HCT116 (cell line): ENCODE measurements around the gene TSPAN2.

Source experiments
- CEBPB ChIP-seq: IDR thresholded peaks from 2 replicates; pipeline ENCODE4 v1.6.1; 2012; ENCODE audit warnings: low read depth
- EZH2 ChIP-seq: fragments of 200-600 bp; sonication (generic); IDR thresholded peaks from 2 replicates; pipeline ENCODE4 v1.6.1; 2017; ENCODE audit warnings: antibody characterized with exemption, mixed run types
- EZH2phosphoT487 ChIP-seq: fragments of 200-600 bp; IDR thresholded peaks from 2 replicates; pipeline ENCODE4 v1.6.1; 2018; ENCODE audit warnings: antibody characterized with exemption, borderline replicate concordance
- POLR2A ChIP-seq: IDR thresholded peaks from 2 replicates; pipeline ENCODE4 v1.7.0; 2011; ENCODE audit warnings: borderline replicate concordance; ENCODE audit not compliant: insufficient read depth, insufficient read length; ENCODE audit errors: extremely low read depth
- POLR2AphosphoS5 ChIP-seq: IDR thresholded peaks from 2 replicates; pipeline ENCODE4 v1.6.1; 2011; ENCODE audit warnings: mild to moderate bottlenecking, low read depth, low read length, moderate library complexity
- RAD21 ChIP-seq: IDR thresholded peaks from 2 replicates; pipeline ENCODE4 v1.6.1; 2012; ENCODE audit warnings: low read depth, mild to moderate bottlenecking
- SIN3A ChIP-seq: IDR thresholded peaks from 2 replicates; pipeline ENCODE4 v1.6.1; 2012; ENCODE audit warnings: low read depth
- TCF7L2 ChIP-seq: IDR thresholded peaks from 2 replicates; pipeline ENCODE4 v1.7.0; 2011; ENCODE audit warnings: borderline replicate concordance, inconsistent platforms; ENCODE audit not compliant: insufficient read depth, insufficient read length; ENCODE audit errors: extremely low read depth
- YY1 ChIP-seq: IDR thresholded peaks from 2 replicates; pipeline ENCODE4 v1.6.1; 2011; ENCODE audit warnings: low read length, low read depth, moderate library complexity, mild to moderate bottlenecking; ENCODE audit not compliant: insufficient replicate concordance; ENCODE audit errors: extremely low read depth
- TF ChIP-seq, protein P1 (sequence below), 3 experiments: fragments of 200-600 bp in 1 of 3; sonication (generic) in 1 of 3; IDR thresholded peaks in 2 of 3; conservative IDR thresholded peaks in 1 of 3; 2 replicates each; pipeline ENCODE4 v1.5.1; 2012 to 2017; ENCODE audit warnings: low read depth in 2 of 3, low read length in 2 of 3, antibody characterized with exemption in 1 of 3, borderline replicate concordance in 1 of 3, control low read depth in 1 of 3, mild to moderate bottlenecking in 1 of 3, mixed read lengths in 1 of 3, mixed run types in 1 of 3, moderate library complexity in 1 of 3; ENCODE audit not compliant: insufficient read depth in 1 of 3
- TF ChIP-seq, protein P2 (sequence below): IDR thresholded peaks from 2 replicates; pipeline ENCODE4 v1.6.1; 2012
- TF ChIP-seq, protein P3 (sequence below): IDR thresholded peaks from 2 replicates; pipeline ENCODE4 v1.6.1; 2011; ENCODE audit warnings: mild to moderate bottlenecking, low read length, moderate library complexity; ENCODE audit not compliant: insufficient replicate concordance; ENCODE audit errors: extremely low read depth
- TF ChIP-seq, protein P4 (sequence below): IDR thresholded peaks from 2 replicates; pipeline ENCODE4 v1.6.1; 2012

DNA sequence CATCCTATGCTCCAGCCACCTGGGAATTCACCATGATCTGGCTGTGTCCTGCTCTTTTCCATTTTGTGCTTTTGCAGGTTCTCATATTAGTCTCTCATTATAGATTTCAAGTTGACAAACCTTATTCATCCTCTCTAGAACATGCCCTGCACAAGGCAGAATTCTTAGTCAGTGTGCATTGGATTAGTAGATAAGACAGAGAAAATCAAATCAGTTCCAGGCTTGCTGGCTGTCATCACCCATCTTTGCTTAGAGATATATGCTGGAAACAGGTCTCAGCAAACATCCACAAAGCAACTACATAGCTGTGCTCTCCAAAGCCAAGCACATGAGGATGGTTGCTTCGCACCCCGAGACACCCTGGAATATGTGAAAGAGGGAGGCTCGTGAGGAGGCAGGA lies 24.8 kb downstream of the TSPAN2 start:
- TF ChIP-seq, protein P1, sequence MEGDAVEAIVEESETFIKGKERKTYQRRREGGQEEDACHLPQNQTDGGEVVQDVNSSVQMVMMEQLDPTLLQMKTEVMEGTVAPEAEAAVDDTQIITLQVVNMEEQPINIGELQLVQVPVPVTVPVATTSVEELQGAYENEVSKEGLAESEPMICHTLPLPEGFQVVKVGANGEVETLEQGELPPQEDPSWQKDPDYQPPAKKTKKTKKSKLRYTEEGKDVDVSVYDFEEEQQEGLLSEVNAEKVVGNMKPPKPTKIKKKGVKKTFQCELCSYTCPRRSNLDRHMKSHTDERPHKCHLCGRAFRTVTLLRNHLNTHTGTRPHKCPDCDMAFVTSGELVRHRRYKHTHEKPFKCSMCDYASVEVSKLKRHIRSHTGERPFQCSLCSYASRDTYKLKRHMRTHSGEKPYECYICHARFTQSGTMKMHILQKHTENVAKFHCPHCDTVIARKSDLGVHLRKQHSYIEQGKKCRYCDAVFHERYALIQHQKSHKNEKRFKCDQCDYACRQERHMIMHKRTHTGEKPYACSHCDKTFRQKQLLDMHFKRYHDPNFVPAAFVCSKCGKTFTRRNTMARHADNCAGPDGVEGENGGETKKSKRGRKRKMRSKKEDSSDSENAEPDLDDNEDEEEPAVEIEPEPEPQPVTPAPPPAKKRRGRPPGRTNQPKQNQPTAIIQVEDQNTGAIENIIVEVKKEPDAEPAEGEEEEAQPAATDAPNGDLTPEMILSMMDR (IDR thresholded peaks at IDR 0.05 in 2 of 3, conservative IDR thresholded peaks at IDR 0.05 in 1 of 3; ENCODE audit: borderline replicate concordance in 1 of 3, insufficient read depth in 1 of 3, low read depth in 2 of 3, low read length in 2 of 3): no peak
- TF ChIP-seq SIN3A (no peak), POLR2AphosphoS5 (no peak), CEBPB (no peak), RAD21 (no peak), YY1 (no peak), POLR2A (no peak), EZH2phosphoT487 (no peak), TCF7L2 (no peak), EZH2 (no peak)
- TF ChIP-seq, protein P2, sequence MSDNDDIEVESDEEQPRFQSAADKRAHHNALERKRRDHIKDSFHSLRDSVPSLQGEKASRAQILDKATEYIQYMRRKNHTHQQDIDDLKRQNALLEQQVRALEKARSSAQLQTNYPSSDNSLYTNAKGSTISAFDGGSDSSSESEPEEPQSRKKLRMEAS: no peak
- TF ChIP-seq, protein P3, sequence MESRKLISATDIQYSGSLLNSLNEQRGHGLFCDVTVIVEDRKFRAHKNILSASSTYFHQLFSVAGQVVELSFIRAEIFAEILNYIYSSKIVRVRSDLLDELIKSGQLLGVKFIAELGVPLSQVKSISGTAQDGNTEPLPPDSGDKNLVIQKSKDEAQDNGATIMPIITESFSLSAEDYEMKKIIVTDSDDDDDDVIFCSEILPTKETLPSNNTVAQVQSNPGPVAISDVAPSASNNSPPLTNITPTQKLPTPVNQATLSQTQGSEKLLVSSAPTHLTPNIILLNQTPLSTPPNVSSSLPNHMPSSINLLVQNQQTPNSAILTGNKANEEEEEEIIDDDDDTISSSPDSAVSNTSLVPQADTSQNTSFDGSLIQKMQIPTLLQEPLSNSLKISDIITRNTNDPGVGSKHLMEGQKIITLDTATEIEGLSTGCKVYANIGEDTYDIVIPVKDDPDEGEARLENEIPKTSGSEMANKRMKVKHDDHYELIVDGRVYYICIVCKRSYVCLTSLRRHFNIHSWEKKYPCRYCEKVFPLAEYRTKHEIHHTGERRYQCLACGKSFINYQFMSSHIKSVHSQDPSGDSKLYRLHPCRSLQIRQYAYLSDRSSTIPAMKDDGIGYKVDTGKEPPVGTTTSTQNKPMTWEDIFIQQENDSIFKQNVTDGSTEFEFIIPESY: no peak
- TF ChIP-seq, protein P4, sequence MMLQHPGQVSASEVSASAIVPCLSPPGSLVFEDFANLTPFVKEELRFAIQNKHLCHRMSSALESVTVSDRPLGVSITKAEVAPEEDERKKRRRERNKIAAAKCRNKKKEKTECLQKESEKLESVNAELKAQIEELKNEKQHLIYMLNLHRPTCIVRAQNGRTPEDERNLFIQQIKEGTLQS: no peak
